WTC11 (cell line): ENCODE data around the gene PURA. TPM values are rescaled to one million over a fixed set of nuclear protein-coding genes. Genes with fewer than 3 reads are reported as not detected.
A peak's percentile ranks its signal among the peaks of the same experiment; 100 is the strongest.

ENCODE experiments used
- ATAC-seq: fragments of 200-7000 bp; cut with Tn5 transposase; 2 replicates; pipeline ENCODE4 v1.10.0; 2021; ENCODE audit warnings: mild to moderate bottlenecking, moderate library complexity
- CTCF ChIA-PET: fragments of 300-600 bp; sonication (Branson Sonifier 250); formaldehyde crosslinking; loops from one replicate; lab custom pipeline; 2021; ENCODE audit warnings: antibody characterized with exemption; lab: Charles Lee
- POLR2A ChIA-PET: fragments of 350-600 bp; sonication (Branson Sonifier 250); formaldehyde crosslinking; loops from one replicate; lab custom pipeline; 2021; ENCODE audit warnings: antibody characterized with exemption; lab: Charles Lee
- DNase-seq: peaks from one replicate; pipeline ENCODE4 v3.0.0; 2021; ENCODE audit warnings: low spot score
- H3K27ac Mint-ChIP-seq: 2 replicates; pipeline ENCODE4 v1.8.0; 2021; ENCODE audit warnings: mixed read lengths
- H3K27me3 Mint-ChIP-seq: 2 replicates; pipeline ENCODE4 v1.8.0; 2021; ENCODE audit warnings: low read depth, mild to moderate bottlenecking, moderate library complexity, mixed read lengths
- H3K36me3 Mint-ChIP-seq: 2 replicates; pipeline ENCODE4 v1.8.0; 2021; ENCODE audit warnings: mixed read lengths
- H3K4me1 Mint-ChIP-seq: 2 replicates; pipeline ENCODE4 v1.8.0; 2022; ENCODE audit warnings: mixed read lengths
- H3K4me3 Mint-ChIP-seq: 2 replicates; pipeline ENCODE4 v1.8.0; 2021; ENCODE audit warnings: mild to moderate bottlenecking, moderate library complexity, mixed read lengths
- H3K9me3 Mint-ChIP-seq: 2 replicates; pipeline ENCODE4 v1.8.0; 2021; ENCODE audit warnings: mixed read lengths
- ATF3 ChIP-seq: sonication (generic); formaldehyde crosslinking; conservative IDR thresholded peaks from 2 replicates; pipeline ENCODE4 v1.8.1; 2022; ENCODE audit warnings: mild to moderate bottlenecking, missing genetic modification reagents
- CBFB ChIP-seq: sonication (generic); formaldehyde crosslinking; IDR thresholded peaks from 2 replicates; pipeline ENCODE4 v1.8.1; 2022; ENCODE audit warnings: mild to moderate bottlenecking, low read depth, missing genetic modification reagents
- CDX4 ChIP-seq: fragments of 250-450 bp; sonication (Bioruptor Pico); IDR thresholded peaks from 2 replicates; pipeline ENCODE4 v1.9.0; 2021; ENCODE audit warnings: moderate library complexity, mild to moderate bottlenecking, inconsistent platforms, borderline replicate concordance
- CREB1 ChIP-seq: sonication (generic); formaldehyde crosslinking; IDR thresholded peaks from 2 replicates; pipeline ENCODE4 v1.8.0; 2023; ENCODE audit warnings: mild to moderate bottlenecking, missing genetic modification reagents
- FOXK1 ChIP-seq: sonication (generic); formaldehyde crosslinking; IDR thresholded peaks from 2 replicates; pipeline ENCODE4 v1.8.0; 2022; ENCODE audit warnings: mild to moderate bottlenecking, moderate library complexity, missing genetic modification reagents
- FOXP1 ChIP-seq: sonication (generic); formaldehyde crosslinking; IDR thresholded peaks from 2 replicates; pipeline ENCODE4 v1.8.0; 2022; ENCODE audit warnings: missing genetic modification reagents, mild to moderate bottlenecking, moderate library complexity, borderline replicate concordance
- GTF2I ChIP-seq: fragments of 250-450 bp; sonication (Bioruptor Pico); conservative IDR thresholded peaks from 2 replicates; pipeline ENCODE4 v1.4.0; 2021; ENCODE audit warnings: mild to moderate bottlenecking
- HMGXB4 ChIP-seq: sonication (generic); formaldehyde crosslinking; IDR thresholded peaks from 2 replicates; pipeline ENCODE4 v1.8.1; 2023; ENCODE audit warnings: mild to moderate bottlenecking, moderate library complexity, missing genetic modification reagents
- MAX ChIP-seq: sonication (generic); formaldehyde crosslinking; IDR thresholded peaks from 2 replicates; pipeline ENCODE4 v1.8.0; 2022; ENCODE audit warnings: mild to moderate bottlenecking, missing genetic modification reagents
- NFATC4 ChIP-seq: fragments of 250-450 bp; sonication (Bioruptor Pico); IDR thresholded peaks from 2 replicates; pipeline ENCODE4 v1.9.0; 2021; ENCODE audit warnings: mild to moderate bottlenecking
- PRDM15 ChIP-seq: sonication (generic); formaldehyde crosslinking; IDR thresholded peaks from 2 replicates; pipeline ENCODE4 v1.8.0; 2022; ENCODE audit warnings: missing genetic modification reagents
- SP1 ChIP-seq: sonication (generic); formaldehyde crosslinking; conservative IDR thresholded peaks from 2 replicates; pipeline ENCODE4 v1.8.1; 2022; ENCODE audit warnings: missing genetic modification reagents
- USF2 ChIP-seq: sonication (generic); formaldehyde crosslinking; IDR thresholded peaks from 2 replicates; pipeline ENCODE4 v1.8.1; 2023; ENCODE audit warnings: mild to moderate bottlenecking, missing genetic modification reagents, moderate library complexity
- ZMAT4 ChIP-seq: fragments of 250-450 bp; sonication (Bioruptor Pico); IDR thresholded peaks from 2 replicates; pipeline ENCODE4 v1.9.0; 2021; ENCODE audit warnings: mild to moderate bottlenecking
- ZNF219 ChIP-seq: sonication (generic); formaldehyde crosslinking; IDR thresholded peaks from 2 replicates; pipeline ENCODE4 v1.8.0; 2023; ENCODE audit warnings: missing genetic modification reagents, mild to moderate bottlenecking, borderline replicate concordance
- ZNF281 ChIP-seq: sonication (generic); formaldehyde crosslinking; IDR thresholded peaks from 2 replicates; pipeline ENCODE4 v1.8.0; 2023; ENCODE audit warnings: mild to moderate bottlenecking, missing genetic modification reagents
- ZNF317 ChIP-seq: sonication (generic); formaldehyde crosslinking; IDR thresholded peaks from 2 replicates; pipeline ENCODE4 v1.8.1; 2023; ENCODE audit warnings: low read depth, mild to moderate bottlenecking, moderate library complexity, missing genetic modification reagents, borderline replicate concordance
- ZNF512 ChIP-seq: sonication (generic); formaldehyde crosslinking; IDR thresholded peaks from 2 replicates; pipeline ENCODE4 v1.8.1; 2022; ENCODE audit warnings: missing genetic modification reagents, borderline replicate concordance
- total RNA-seq: library from RNA; stranded (reverse); gene quantifications from 3 replicates; pipeline ENCODE4 v1.2.3, GENCODE V29; 2021

Gene PURA
- total RNA-seq, 1 experiment from 2014 or later: 9.0 TPM

GRCh38 chr5:140110646-140110957 lies 3.3 kb upstream of the PURA start:
- H3K4me1 Mint-ChIP-seq: peaks cover 57% of the 10 kb centered on the region
- H3K36me3 Mint-ChIP-seq: no peaks in the 10 kb centered on the region
- H3K27ac Mint-ChIP-seq: no peak overlapping the region
- ATAC-seq: no peak
- TF ChIP-seq CDX4 (CRISPR knock-in tag) (no peak), ZNF281 (CRISPR knock-in tag) (no peak), CREB1 (CRISPR knock-in tag) (no peak), ZNF512 (CRISPR knock-in tag) (no peak), FOXP1 (CRISPR knock-in tag) (no peak), ZNF317 (CRISPR knock-in tag) (no peak), GTF2I (CRISPR knock-in tag) (no peak), HMGXB4 (no peak), FOXK1 (CRISPR knock-in tag) (no peak)
- no peaks in the 10 kb centered on the region for H3K9me3 Mint-ChIP-seq
- ChIA-PET POLR2A (no interaction called here), CTCF (no interaction called here)
- H3K27me3 Mint-ChIP-seq: peaks cover 85% of the 10 kb centered on the region
- DNase-seq: no peak
- peak overlapping the region; percentile 82; the same call in 1 of the 2 replicates for H3K4me3 Mint-ChIP-seq

GRCh38 chr5:140111011-140111858 lies 2.7 kb upstream of the PURA start:
- Mint-ChIP-seq H3K36me3 (no peaks in the 10 kb centered on the region), H3K4me3 (peak overlapping the region; percentile 82), H3K27ac (no peak overlapping the region; the same call in 1 of the 2 replicates), H3K4me1 (peaks cover 60% of the 10 kb centered on the region), H3K9me3 (no peaks in the 10 kb centered on the region), H3K27me3 (peaks cover 85% of the 10 kb centered on the region)
- ChIA-PET POLR2A (no interaction called here), CTCF (interaction anchor here (0.8 to 4.5 kb wide), 3 partner anchors 34 to 324 kb away, joined by 3 to 58 read pairs (median 10); no protein-coding TSS in a partner anchor)
- ATAC-seq: no peak
- TF ChIP-seq SP1 (no peak), ZMAT4 (CRISPR knock-in tag) (no peak), NFATC4 (no peak), ZNF219 (no peak), ATF3 (CRISPR knock-in tag) (no peak), MAX (no peak), PRDM15 (CRISPR knock-in tag) (no peak), CBFB (CRISPR knock-in tag) (no peak), USF2 (CRISPR knock-in tag) (no peak)
- peak; percentile 42 for DNase-seq
